Neuronal stem cell (in vitro differentiated cells): ENCODE results near the gene GPR160.

Experiments
- DNase-seq: peaks from one replicate; pipeline ENCODE4 v3.0.0-alpha.2; 2013; ENCODE audit warnings: low spot score
- H2AFZ ChIP-seq: one replicate; pipeline ENCODE4 v1.6.1; 2013; ENCODE audit warnings: mild to moderate bottlenecking, low read length, inconsistent platforms
- H2AK5ac ChIP-seq: 2 replicates; pipeline ENCODE4 v1.6.1; 2013; ENCODE audit warnings: low read depth, mild to moderate bottlenecking, inconsistent platforms, low read length, moderate library complexity, mixed read lengths
- H2BK120ac ChIP-seq: 2 replicates; pipeline ENCODE4 v1.6.1; 2013; ENCODE audit warnings: low read depth, mild to moderate bottlenecking, inconsistent platforms, low read length, moderate library complexity, mixed read lengths
- H2BK12ac ChIP-seq: one replicate; pipeline ENCODE4 v1.6.1; 2013; ENCODE audit warnings: low read length, inconsistent platforms
- H2BK15ac ChIP-seq: 2 replicates; pipeline ENCODE4 v1.6.1; 2013; ENCODE audit warnings: mild to moderate bottlenecking, low read length, inconsistent platforms, mixed read lengths
- H2BK5ac ChIP-seq: one replicate; pipeline ENCODE4 v1.6.1; 2013; ENCODE audit warnings: inconsistent platforms, mild to moderate bottlenecking, low read length, moderate library complexity
- H3K14ac ChIP-seq: one replicate; pipeline ENCODE4 v1.6.1; 2013; ENCODE audit warnings: low read length, inconsistent platforms
- H3K18ac ChIP-seq: 2 replicates; pipeline ENCODE4 v1.6.1; 2013; ENCODE audit warnings: low read length, inconsistent platforms
- H3K23ac ChIP-seq: 2 replicates; pipeline ENCODE4 v1.6.1; 2013; ENCODE audit warnings: low read depth, mild to moderate bottlenecking, mixed read lengths, low read length, inconsistent platforms; ENCODE audit not compliant: poor library complexity
- H3K27ac ChIP-seq: replicated peaks from 3 replicates; pipeline ENCODE4 v1.5.1; 2013; ENCODE audit warnings: low read length, inconsistent platforms
- H3K27me3 ChIP-seq, 3 experiments: 2 replicates each; pipeline ENCODE4 v1.6.1; 2013; ENCODE audit warnings: low read length in 3 of 3, mild to moderate bottlenecking in 2 of 3, inconsistent platforms in 1 of 3, low read depth in 1 of 3, mixed read lengths in 1 of 3, moderate library complexity in 1 of 3; ENCODE audit not compliant: control insufficient read depth in 3 of 3, insufficient read depth in 3 of 3
- H3K36me3 ChIP-seq, 2 donors: replicated peaks in 1 of 2; 2 replicates each; pipeline ENCODE4 v1.6.1; 2013; ENCODE audit warnings: low read length in 2 of 2; ENCODE audit not compliant: control insufficient read depth in 2 of 2, insufficient read depth in 2 of 2
- H3K4ac ChIP-seq: 2 replicates; pipeline ENCODE4 v1.6.1; 2013; ENCODE audit warnings: inconsistent platforms, mild to moderate bottlenecking, low read length, moderate library complexity
- H3K4me1 ChIP-seq, 2 donors: 1 replicate in 1 of 2; 2 replicates in 1 of 2; pipeline ENCODE4 v1.6.1; 2013; ENCODE audit warnings: low read length in 2 of 2, low read depth in 1 of 2; ENCODE audit not compliant: control insufficient read depth in 2 of 2, insufficient read depth in 1 of 2
- H3K4me2 ChIP-seq: one replicate; pipeline ENCODE4 v1.6.1; 2013; ENCODE audit warnings: mild to moderate bottlenecking, low read length, inconsistent platforms; ENCODE audit not compliant: insufficient read depth, poor library complexity, severe bottlenecking
- H3K4me3 ChIP-seq, 2 donors: 2 replicates each; pipeline ENCODE4 v1.5.1; 2013; ENCODE audit warnings: low read length in 2 of 2, mild to moderate bottlenecking in 2 of 2, inconsistent platforms in 1 of 2, moderate library complexity in 1 of 2
- H3K79me1 ChIP-seq: one replicate; pipeline ENCODE4 v1.6.1; 2013; ENCODE audit warnings: low read depth, mild to moderate bottlenecking, inconsistent platforms, low read length, moderate library complexity
- H3K9ac ChIP-seq: one replicate; pipeline ENCODE4 v1.6.1; 2013; ENCODE audit warnings: mild to moderate bottlenecking, low read depth, low read length, inconsistent platforms; ENCODE audit not compliant: poor library complexity
- H3K9me3 ChIP-seq, 2 donors: replicated peaks in 1 of 2; 2 replicates each; pipeline versions ENCODE3 to v1.6.1; 2013; ENCODE audit warnings: low read length in 2 of 2, mild to moderate bottlenecking in 2 of 2, inconsistent platforms in 1 of 2, low read depth in 1 of 2, mixed read lengths in 1 of 2, moderate library complexity in 1 of 2; ENCODE audit not compliant: control insufficient read depth in 2 of 2, insufficient read depth in 1 of 2
- H4K8ac ChIP-seq: one replicate; pipeline ENCODE4 v1.6.1; 2013; ENCODE audit warnings: low read depth, mild to moderate bottlenecking, inconsistent platforms, low read length, moderate library complexity
- H4K91ac ChIP-seq: one replicate; pipeline ENCODE4 v1.6.1; 2013; ENCODE audit warnings: low read length, low read depth, mild to moderate bottlenecking, inconsistent platforms; ENCODE audit not compliant: poor library complexity
- WGBS, 2 donors: extraction: QIAGEN DNeasy Blood & Tissue Kit; methylation state at CpG; one replicate each; pipeline ENCODE4 v1.1.7; 2013; ENCODE audit warnings: missing lambda C conversion rate in 2 of 2, mixed read lengths in 1 of 2; ENCODE audit not compliant: insufficient read length in 2 of 2, insufficient replicate concordance in 1 of 2; ENCODE audit errors: extremely low coverage in 2 of 2; 5-methylcytosine and 5-hydroxymethylcytosine counted together

The GPR160 gene

DNA sequence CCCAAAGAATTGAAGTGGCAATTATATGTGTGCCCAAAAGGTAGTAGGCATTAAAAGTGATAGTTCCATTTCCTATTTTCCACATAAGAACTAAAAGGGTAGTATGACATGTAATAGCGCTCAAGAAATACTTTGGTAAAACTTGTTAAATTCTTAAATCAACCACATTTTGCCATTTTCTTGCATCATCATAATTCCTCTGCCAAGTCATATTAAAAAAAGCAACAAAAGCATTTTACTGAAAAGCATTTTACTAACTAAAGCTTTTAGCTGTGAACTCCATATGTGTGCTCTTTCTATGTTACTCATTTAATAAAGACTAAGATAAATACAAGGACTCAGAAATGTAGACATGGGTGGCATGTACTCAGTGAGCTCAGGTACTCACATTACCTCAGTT, 70.1 kb downstream of the GPR160 start:
- Histone ChIP-seq H2BK5ac (no peak overlapping the region), H2BK15ac (no peak overlapping the region), H3K4me1 (no peaks in the 10 kb centered on the region), H2BK12ac (no peak overlapping the region), H3K36me3 (peaks cover 3 to 88% of the 10 kb centered on the region in 2 donors), H3K4me3 (no peak overlapping the region), H3K23ac (no peak overlapping the region), H3K18ac (no peak overlapping the region), H4K91ac (no peak overlapping the region), H4K8ac (no peak overlapping the region), H3K4ac (no peak overlapping the region), H3K9me3 (no peaks in the 10 kb centered on the region), H3K27ac (no peak overlapping the region), H3K14ac (no peak overlapping the region), H3K9ac (no peak overlapping the region), H2BK120ac (no peak overlapping the region), H2AFZ (no peak overlapping the region), H3K79me1 (peaks cover 1% of the 10 kb centered on the region), H3K27me3 (no peaks in the 10 kb centered on the region), H2AK5ac (no peak overlapping the region), H3K4me2 (no peak overlapping the region)
- WGBS, 2 donors, result no CpG with 5 or more reads among the region's 1 CpG
- no peak for DNase-seq

- no peaks in the 10 kb centered on the region for H3K27me3 ChIP-seq
- no peak overlapping the region for H3K14ac ChIP-seq
- no peaks in the 10 kb centered on the region for H3K79me1 ChIP-seq
- H2BK12ac ChIP-seq, result no peak overlapping the region
- H3K27ac ChIP-seq, result no peak overlapping the region
- no peak overlapping the region for H3K4me2 ChIP-seq
- WGBS, 2 donors, result no CpG with 5 or more reads among the region's 3 CpGs
- peaks cover 0 to 88% of the 10 kb centered on the region in 2 donors for H3K36me3 ChIP-seq
- H3K4me1 ChIP-seq, result no peaks in the 10 kb centered on the region
- H4K91ac ChIP-seq, result no peak overlapping the region
- H3K9me3 ChIP-seq, result no peaks in the 10 kb centered on the region
- no peak overlapping the region for H3K9ac ChIP-seq
- H2AFZ ChIP-seq, result no peak overlapping the region
- H3K23ac ChIP-seq, result no peak overlapping the region
- no peak overlapping the region for H3K4me3 ChIP-seq
- H2BK5ac ChIP-seq, result no peak overlapping the region
- no peak overlapping the region for H2BK15ac ChIP-seq
- no peak overlapping the region for H2AK5ac ChIP-seq
- no peak overlapping the region for H4K8ac ChIP-seq
- no peak overlapping the region for H2BK120ac ChIP-seq
- no peak overlapping the region for H3K18ac ChIP-seq
- no peak overlapping the region for H3K4ac ChIP-seq
- no peak for DNase-seq
These were observed 71.2 kb downstream of the GPR160 start for GRCh38 chr3:170108955-170109354.

GRCh38 chr3:170109579-170110293, 71.9 kb downstream of the GPR160 start:
- WGBS, 2 donors, result 100% methylated on average over 2 of the region's 2 CpGs
- no peak for DNase-seq
- Histone ChIP-seq H3K79me1 (no peaks in the 10 kb centered on the region), H3K4me2 (no peak overlapping the region), H3K4me1 (no peaks in the 10 kb centered on the region), H3K4me3 (no peak overlapping the region), H3K9me3 (no peaks in the 10 kb centered on the region), H3K27ac (no peak overlapping the region), H3K36me3 (peaks cover 0 to 88% of the 10 kb centered on the region in 2 donors), H3K27me3 (no peaks in the 10 kb centered on the region), H3K14ac (no peak overlapping the region), H2BK15ac (no peak overlapping the region), H2AFZ (no peak overlapping the region), H2BK12ac (no peak overlapping the region), H2BK5ac (no peak overlapping the region), H3K9ac (no peak overlapping the region), H3K18ac (no peak overlapping the region), H2BK120ac (no peak overlapping the region), H4K91ac (no peak overlapping the region), H4K8ac (no peak overlapping the region), H3K23ac (no peak overlapping the region), H2AK5ac (no peak overlapping the region), H3K4ac (no peak overlapping the region)

- Histone ChIP-seq H3K27me3 (no peaks in the 10 kb centered on the region), H2AFZ (no peak overlapping the region), H3K4me3 (no peak overlapping the region), H3K9ac (no peak overlapping the region), H3K14ac (no peak overlapping the region), H3K4me1 (no peaks in the 10 kb centered on the region), H3K9me3 (no peaks in the 10 kb centered on the region), H3K4ac (no peak overlapping the region), H2BK5ac (no peak overlapping the region), H3K27ac (no peak overlapping the region), H4K8ac (no peak overlapping the region), H4K91ac (no peak overlapping the region), H3K36me3 (peaks cover 2 to 90% of the 10 kb centered on the region in 2 donors), H3K79me1 (no peaks in the 10 kb centered on the region), H2BK120ac (no peak overlapping the region), H3K23ac (no peak overlapping the region), H3K4me2 (no peak overlapping the region), H2BK12ac (no peak overlapping the region), H2BK15ac (no peak overlapping the region), H2AK5ac (no peak overlapping the region), H3K18ac (no peak overlapping the region)
- WGBS, 2 donors, result no CpG with 5 or more reads among the region's 9 CpGs
- DNase-seq, result no peak
These were observed 73.5 kb downstream of the GPR160 start for GRCh38 chr3:170111147-170111771.
